GM23338 (cell line): ENCODE results near the gene PIGN.

Source experiments
- CREB1 ChIP-seq: fragments of 250-450 bp; sonication (Bioruptor Pico); IDR thresholded peaks from 2 replicates; pipeline ENCODE4 v1.5.0; 2020; ENCODE audit warnings: low read depth, mild to moderate bottlenecking, moderate library complexity
- EZH2 ChIP-seq: fragments of 200-600 bp; sonication (generic); IDR thresholded peaks from one replicate; pipeline ENCODE4 v1.8.0; 2017; ENCODE audit warnings: antibody characterized with exemption, mild to moderate bottlenecking, low read depth; ENCODE audit not compliant: unreplicated experiment
- EZH2phosphoT487 ChIP-seq: fragments of 200-600 bp; sonication (generic); IDR thresholded peaks from one replicate; pipeline ENCODE4 v1.8.1; 2018; ENCODE audit warnings: antibody characterized with exemption; ENCODE audit not compliant: unreplicated experiment
- JUNB ChIP-seq: IDR thresholded peaks from one replicate; pipeline ENCODE4 v1.6.1; 2016; ENCODE audit warnings: antibody characterized with exemption; ENCODE audit not compliant: unreplicated experiment
- NANOG ChIP-seq: IDR thresholded peaks from 2 replicates; pipeline ENCODE4 v1.6.1; 2016; ENCODE audit warnings: antibody characterized with exemption, borderline replicate concordance
- POLR2AphosphoS5 ChIP-seq: IDR thresholded peaks from 2 replicates; pipeline ENCODE4 v1.6.1; 2016; ENCODE audit warnings: antibody characterized with exemption, low read depth
- STAT1 ChIP-seq: IDR thresholded peaks from one replicate; pipeline ENCODE4 v1.6.1; 2016; ENCODE audit warnings: antibody characterized with exemption; ENCODE audit not compliant: unreplicated experiment
- ZNF114 ChIP-seq: fragments of 250-450 bp; sonication (Bioruptor Pico); IDR thresholded peaks from 2 replicates; pipeline ENCODE4 v1.5.0; 2020; ENCODE audit warnings: mild to moderate bottlenecking, moderate library complexity
- ZNF331 ChIP-seq: fragments of 250-450 bp; sonication (Bioruptor Pico); IDR thresholded peaks from 2 replicates; pipeline ENCODE4 v1.5.0; 2020; ENCODE audit warnings: low read depth, mild to moderate bottlenecking, moderate library complexity
- TF ChIP-seq, protein P1 (sequence below), 2 experiments: fragments of 200-600 bp in 1 of 2; sonication (generic) in 1 of 2; conservative IDR thresholded peaks; 2 replicates each; pipeline versions ENCODE4 v1.5.1 to v1.6.1; 2016 to 2017; ENCODE audit warnings: antibody characterized with exemption in 2 of 2, low read depth in 2 of 2, mild to moderate bottlenecking in 2 of 2, moderate library complexity in 1 of 2
- TF ChIP-seq, protein P2 (sequence below): IDR thresholded peaks from one replicate; pipeline ENCODE4 v1.6.1; 2018; ENCODE audit warnings: antibody characterized with exemption; ENCODE audit not compliant: unreplicated experiment
- TF ChIP-seq, protein P3 (sequence below): IDR thresholded peaks from 2 replicates; pipeline ENCODE4 v1.6.1; 2016; ENCODE audit warnings: antibody characterized with exemption
- TF ChIP-seq, protein P4 (sequence below): fragments of 250-450 bp; sonication (Bioruptor Pico); IDR thresholded peaks from 2 replicates; pipeline ENCODE4 v1.5.0; 2020; ENCODE audit warnings: mild to moderate bottlenecking, moderate library complexity

DNA sequence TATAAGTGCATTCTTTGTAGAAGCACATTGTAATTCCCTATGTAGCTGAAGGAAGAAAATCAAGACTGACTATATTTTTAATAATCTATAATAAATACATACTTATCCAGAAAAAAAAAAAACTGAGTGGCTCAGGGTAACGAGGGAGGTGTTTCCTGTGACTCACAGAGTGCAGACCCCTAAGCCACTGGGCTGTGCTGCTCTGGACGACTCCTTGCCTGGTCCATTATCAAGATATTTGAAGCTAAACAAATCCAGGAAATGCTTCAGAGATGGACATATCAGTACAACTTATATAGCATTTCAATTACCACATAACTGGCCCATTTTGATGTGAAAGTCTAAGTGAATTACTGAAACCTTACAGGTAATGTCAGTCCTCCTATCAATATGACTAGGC lies 80.6 kb downstream of the PIGN start:
- TF ChIP-seq, protein P1, sequence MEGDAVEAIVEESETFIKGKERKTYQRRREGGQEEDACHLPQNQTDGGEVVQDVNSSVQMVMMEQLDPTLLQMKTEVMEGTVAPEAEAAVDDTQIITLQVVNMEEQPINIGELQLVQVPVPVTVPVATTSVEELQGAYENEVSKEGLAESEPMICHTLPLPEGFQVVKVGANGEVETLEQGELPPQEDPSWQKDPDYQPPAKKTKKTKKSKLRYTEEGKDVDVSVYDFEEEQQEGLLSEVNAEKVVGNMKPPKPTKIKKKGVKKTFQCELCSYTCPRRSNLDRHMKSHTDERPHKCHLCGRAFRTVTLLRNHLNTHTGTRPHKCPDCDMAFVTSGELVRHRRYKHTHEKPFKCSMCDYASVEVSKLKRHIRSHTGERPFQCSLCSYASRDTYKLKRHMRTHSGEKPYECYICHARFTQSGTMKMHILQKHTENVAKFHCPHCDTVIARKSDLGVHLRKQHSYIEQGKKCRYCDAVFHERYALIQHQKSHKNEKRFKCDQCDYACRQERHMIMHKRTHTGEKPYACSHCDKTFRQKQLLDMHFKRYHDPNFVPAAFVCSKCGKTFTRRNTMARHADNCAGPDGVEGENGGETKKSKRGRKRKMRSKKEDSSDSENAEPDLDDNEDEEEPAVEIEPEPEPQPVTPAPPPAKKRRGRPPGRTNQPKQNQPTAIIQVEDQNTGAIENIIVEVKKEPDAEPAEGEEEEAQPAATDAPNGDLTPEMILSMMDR (conservative IDR thresholded peaks at IDR 0.05; ENCODE audit: low read depth in 2 of 2): no peak
- TF ChIP-seq POLR2AphosphoS5 (no peak), EZH2phosphoT487 (no peak), NANOG (no peak), EZH2 (no peak), CREB1 (CRISPR knock-in tag) (no peak), JUNB (no peak), ZNF331 (CRISPR knock-in tag) (no peak), STAT1 (no peak), ZNF114 (CRISPR knock-in tag) (no peak)
- TF ChIP-seq, protein P2, sequence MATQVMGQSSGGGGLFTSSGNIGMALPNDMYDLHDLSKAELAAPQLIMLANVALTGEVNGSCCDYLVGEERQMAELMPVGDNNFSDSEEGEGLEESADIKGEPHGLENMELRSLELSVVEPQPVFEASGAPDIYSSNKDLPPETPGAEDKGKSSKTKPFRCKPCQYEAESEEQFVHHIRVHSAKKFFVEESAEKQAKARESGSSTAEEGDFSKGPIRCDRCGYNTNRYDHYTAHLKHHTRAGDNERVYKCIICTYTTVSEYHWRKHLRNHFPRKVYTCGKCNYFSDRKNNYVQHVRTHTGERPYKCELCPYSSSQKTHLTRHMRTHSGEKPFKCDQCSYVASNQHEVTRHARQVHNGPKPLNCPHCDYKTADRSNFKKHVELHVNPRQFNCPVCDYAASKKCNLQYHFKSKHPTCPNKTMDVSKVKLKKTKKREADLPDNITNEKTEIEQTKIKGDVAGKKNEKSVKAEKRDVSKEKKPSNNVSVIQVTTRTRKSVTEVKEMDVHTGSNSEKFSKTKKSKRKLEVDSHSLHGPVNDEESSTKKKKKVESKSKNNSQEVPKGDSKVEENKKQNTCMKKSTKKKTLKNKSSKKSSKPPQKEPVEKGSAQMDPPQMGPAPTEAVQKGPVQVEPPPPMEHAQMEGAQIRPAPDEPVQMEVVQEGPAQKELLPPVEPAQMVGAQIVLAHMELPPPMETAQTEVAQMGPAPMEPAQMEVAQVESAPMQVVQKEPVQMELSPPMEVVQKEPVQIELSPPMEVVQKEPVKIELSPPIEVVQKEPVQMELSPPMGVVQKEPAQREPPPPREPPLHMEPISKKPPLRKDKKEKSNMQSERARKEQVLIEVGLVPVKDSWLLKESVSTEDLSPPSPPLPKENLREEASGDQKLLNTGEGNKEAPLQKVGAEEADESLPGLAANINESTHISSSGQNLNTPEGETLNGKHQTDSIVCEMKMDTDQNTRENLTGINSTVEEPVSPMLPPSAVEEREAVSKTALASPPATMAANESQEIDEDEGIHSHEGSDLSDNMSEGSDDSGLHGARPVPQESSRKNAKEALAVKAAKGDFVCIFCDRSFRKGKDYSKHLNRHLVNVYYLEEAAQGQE: no peak
- TF ChIP-seq, protein P3, sequence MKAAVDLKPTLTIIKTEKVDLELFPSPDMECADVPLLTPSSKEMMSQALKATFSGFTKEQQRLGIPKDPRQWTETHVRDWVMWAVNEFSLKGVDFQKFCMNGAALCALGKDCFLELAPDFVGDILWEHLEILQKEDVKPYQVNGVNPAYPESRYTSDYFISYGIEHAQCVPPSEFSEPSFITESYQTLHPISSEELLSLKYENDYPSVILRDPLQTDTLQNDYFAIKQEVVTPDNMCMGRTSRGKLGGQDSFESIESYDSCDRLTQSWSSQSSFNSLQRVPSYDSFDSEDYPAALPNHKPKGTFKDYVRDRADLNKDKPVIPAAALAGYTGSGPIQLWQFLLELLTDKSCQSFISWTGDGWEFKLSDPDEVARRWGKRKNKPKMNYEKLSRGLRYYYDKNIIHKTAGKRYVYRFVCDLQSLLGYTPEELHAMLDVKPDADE: no peak
- TF ChIP-seq, protein P4, sequence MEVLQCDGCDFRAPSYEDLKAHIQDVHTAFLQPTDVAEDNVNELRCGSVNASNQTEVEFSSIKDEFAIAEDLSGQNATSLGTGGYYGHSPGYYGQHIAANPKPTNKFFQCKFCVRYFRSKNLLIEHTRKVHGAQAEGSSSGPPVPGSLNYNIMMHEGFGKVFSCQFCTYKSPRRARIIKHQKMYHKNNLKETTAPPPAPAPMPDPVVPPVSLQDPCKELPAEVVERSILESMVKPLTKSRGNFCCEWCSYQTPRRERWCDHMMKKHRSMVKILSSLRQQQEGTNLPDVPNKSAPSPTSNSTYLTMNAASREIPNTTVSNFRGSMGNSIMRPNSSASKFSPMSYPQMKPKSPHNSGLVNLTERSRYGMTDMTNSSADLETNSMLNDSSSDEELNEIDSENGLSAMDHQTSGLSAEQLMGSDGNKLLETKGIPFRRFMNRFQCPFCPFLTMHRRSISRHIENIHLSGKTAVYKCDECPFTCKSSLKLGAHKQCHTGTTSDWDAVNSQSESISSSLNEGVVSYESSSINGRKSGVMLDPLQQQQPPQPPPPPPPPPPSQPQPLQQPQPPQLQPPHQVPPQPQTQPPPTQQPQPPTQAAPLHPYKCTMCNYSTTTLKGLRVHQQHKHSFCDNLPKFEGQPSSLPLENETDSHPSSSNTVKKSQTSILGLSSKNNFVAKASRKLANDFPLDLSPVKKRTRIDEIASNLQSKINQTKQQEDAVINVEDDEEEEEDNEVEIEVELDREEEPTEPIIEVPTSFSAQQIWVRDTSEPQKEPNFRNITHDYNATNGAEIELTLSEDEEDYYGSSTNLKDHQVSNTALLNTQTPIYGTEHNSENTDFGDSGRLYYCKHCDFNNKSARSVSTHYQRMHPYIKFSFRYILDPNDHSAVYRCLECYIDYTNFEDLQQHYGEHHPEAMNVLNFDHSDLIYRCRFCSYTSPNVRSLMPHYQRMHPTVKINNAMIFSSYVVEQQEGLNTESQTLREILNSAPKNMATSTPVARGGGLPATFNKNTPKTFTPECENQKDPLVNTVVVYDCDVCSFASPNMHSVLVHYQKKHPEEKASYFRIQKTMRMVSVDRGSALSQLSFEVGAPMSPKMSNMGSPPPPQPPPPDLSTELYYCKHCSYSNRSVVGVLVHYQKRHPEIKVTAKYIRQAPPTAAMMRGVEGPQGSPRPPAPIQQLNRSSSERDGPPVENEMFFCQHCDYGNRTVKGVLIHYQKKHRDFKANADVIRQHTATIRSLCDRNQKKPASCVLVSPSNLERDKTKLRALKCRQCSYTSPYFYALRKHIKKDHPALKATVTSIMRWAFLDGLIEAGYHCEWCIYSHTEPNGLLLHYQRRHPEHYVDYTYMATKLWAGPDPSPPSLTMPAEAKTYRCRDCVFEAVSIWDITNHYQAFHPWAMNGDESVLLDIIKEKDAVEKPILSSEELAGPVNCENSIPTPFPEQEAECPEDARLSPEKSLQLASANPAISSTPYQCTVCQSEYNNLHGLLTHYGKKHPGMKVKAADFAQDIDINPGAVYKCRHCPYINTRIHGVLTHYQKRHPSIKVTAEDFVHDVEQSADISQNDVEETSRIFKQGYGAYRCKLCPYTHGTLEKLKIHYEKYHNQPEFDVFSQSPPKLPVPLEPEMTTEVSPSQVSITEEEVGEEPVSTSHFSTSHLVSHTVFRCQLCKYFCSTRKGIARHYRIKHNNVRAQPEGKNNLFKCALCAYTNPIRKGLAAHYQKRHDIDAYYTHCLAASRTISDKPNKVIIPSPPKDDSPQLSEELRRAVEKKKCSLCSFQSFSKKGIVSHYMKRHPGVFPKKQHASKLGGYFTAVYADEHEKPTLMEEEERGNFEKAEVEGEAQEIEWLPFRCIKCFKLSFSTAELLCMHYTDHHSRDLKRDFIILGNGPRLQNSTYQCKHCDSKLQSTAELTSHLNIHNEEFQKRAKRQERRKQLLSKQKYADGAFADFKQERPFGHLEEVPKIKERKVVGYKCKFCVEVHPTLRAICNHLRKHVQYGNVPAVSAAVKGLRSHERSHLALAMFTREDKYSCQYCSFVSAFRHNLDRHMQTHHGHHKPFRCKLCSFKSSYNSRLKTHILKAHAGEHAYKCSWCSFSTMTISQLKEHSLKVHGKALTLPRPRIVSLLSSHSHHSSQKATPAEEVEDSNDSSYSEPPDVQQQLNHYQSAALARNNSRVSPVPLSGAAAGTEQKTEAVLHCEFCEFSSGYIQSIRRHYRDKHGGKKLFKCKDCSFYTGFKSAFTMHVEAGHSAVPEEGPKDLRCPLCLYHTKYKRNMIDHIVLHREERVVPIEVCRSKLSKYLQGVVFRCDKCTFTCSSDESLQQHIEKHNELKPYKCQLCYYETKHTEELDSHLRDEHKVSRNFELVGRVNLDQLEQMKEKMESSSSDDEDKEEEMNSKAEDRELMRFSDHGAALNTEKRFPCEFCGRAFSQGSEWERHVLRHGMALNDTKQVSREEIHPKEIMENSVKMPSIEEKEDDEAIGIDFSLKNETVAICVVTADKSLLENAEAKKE: no peak
